Ishikawa (cell line): ENCODE data around the gene ARMH2.

ENCODE experiments used
- CEBPB ChIP-seq: IDR thresholded peaks from 2 replicates; pipeline ENCODE4 v1.6.1; 2012
- CREB1 ChIP-seq: IDR thresholded peaks from 2 replicates; pipeline ENCODE4 v1.6.1; 2012; ENCODE audit warnings: low read depth
- EGR1 ChIP-seq: IDR thresholded peaks from 2 replicates; pipeline ENCODE4 v1.6.1; 2012
- EP300 ChIP-seq: IDR thresholded peaks from 2 replicates; pipeline ENCODE4 v1.6.1; 2012; ENCODE audit warnings: borderline replicate concordance
- FOXM1 ChIP-seq: IDR thresholded peaks from 2 replicates; pipeline ENCODE4 v1.6.1; 2012; ENCODE audit warnings: low read depth, borderline replicate concordance
- NFIC ChIP-seq: IDR thresholded peaks from 2 replicates; pipeline ENCODE4 v1.6.1; 2012
- RAD21 ChIP-seq: IDR thresholded peaks from 2 replicates; pipeline ENCODE4 v1.6.1; 2012; ENCODE audit warnings: low read depth
- REST ChIP-seq: IDR thresholded peaks from 2 replicates; pipeline ENCODE4 v1.6.1; 2012; ENCODE audit warnings: low read depth, mild to moderate bottlenecking
- TAF1 ChIP-seq: IDR thresholded peaks from 2 replicates; pipeline ENCODE4 v1.6.1; 2012; ENCODE audit warnings: low read depth, mild to moderate bottlenecking
- TCF12 ChIP-seq: IDR thresholded peaks from 2 replicates; pipeline ENCODE4 v1.6.1; 2012; ENCODE audit warnings: low read depth
- TEAD4 ChIP-seq: IDR thresholded peaks from 2 replicates; pipeline ENCODE4 v1.6.1; 2012
- USF1 ChIP-seq: IDR thresholded peaks from 2 replicates; pipeline ENCODE4 v1.6.1; 2012
- YY1 ChIP-seq: IDR thresholded peaks from 2 replicates; pipeline ENCODE4 v1.6.1; 2012; ENCODE audit warnings: low read depth
- ZBTB7A ChIP-seq: IDR thresholded peaks from 2 replicates; pipeline ENCODE4 v1.6.1; 2012; ENCODE audit warnings: low read depth
- TF ChIP-seq, protein P1 (sequence below): IDR thresholded peaks from 2 replicates; pipeline ENCODE4 v1.6.1; 2012

The ARMH2 gene

DNA sequence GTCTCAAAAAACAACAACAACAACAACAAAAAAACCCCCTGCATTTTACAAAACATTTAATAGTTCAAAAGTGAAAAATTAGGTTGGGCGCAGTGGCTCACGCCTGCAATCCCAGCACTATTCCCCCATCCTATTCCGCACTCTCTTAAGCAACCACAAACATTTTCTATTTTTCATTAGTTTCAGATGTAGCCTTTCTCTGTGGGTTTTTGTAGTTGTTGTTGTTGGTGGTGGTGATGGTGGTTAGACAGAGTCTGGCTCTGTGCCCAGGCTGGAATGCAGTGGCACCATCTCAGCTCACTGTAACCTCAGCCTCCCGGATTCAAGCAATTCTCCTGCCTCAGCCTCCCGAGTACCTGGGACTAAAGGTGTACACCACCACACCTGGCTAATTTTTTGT lies 30.4 kb downstream of the ARMH2 start:
- TF ChIP-seq NFIC = no peak
- TF ChIP-seq TEAD4 = no peak
- TF ChIP-seq TCF12 = no peak
- TF ChIP-seq, protein P1, sequence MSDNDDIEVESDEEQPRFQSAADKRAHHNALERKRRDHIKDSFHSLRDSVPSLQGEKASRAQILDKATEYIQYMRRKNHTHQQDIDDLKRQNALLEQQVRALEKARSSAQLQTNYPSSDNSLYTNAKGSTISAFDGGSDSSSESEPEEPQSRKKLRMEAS = no peak
- TF ChIP-seq EGR1 = no peak
- no peak for TF ChIP-seq EP300
- no peak for TF ChIP-seq USF1
- TF ChIP-seq FOXM1 = no peak
- TF ChIP-seq CEBPB = no peak
- no peak for TF ChIP-seq YY1
- no peak for TF ChIP-seq ZBTB7A
- no peak for TF ChIP-seq CREB1

DNA sequence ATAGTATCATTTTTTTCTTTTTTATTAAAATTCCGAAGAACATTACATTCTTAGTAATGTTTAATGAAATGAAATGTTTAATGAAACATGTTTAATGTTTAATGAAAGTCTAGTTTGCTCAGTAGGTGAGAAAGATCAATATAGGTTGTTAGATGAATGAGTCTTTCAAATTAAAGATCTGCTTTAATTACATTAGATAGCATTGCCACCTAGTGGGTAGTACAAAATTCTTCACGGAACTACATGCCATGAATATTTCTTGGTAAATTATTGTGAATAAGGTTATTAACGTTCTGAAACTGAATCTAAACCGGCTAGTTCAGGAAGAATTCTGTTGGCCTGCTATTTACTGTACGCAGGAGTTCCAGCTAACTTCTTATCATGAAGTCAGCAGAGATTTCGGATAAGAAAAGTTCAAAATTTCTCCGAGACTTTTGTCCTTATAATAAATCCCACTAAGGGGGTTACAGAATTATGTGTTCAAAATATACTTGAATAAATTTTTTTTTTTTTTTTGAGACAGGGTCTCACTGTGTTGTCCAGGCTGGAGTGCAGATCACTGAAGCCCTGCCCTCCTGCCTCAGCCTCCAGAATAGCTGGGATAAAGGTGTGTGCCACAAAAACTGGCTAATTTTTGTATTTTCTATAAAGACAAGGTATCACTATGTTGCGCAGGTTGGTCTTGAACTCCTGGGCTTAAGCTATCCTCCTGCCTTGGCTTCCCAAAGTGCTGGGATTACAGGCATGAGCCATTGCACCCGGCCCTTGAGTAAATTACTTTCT lies 31.8 kb downstream of the ARMH2 start:
- peak; percentile 66 for TF ChIP-seq RAD21
- no peak for TF ChIP-seq EP300

DNA sequence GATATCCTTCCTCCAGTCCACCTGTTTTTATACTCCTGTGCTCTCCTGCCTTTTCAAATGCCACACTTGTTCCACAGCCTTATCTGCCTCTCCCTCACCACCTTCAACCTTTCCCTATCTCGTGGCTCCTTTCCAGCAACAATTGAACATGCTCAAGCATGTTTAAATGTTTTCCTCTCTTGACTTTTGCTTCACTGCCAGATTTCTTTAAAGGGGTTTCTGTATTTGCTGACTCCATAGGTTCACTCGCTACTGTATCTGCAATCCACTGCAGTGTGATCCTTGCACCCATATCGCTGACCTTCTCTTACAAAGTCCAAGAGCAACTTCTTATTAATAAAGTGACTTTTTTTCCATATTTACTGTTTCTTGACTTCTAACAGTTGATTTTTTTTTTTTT lies 35.1 kb downstream of the ARMH2 start:
- TF ChIP-seq FOXM1 (no peak), CEBPB (no peak), TEAD4 (no peak), NFIC (no peak), YY1 (no peak), TCF12 (no peak), ZBTB7A (no peak), RAD21 (no peak), CREB1 (no peak), EP300 (no peak), TAF1 (no peak), EGR1 (no peak)
- TF ChIP-seq, protein P1 = no peak

- no peak for TF ChIP-seq REST
These were observed 36.9 kb downstream of the ARMH2 start for GRCh38 chr6:24761851-24762250.

- TF ChIP-seq FOXM1 (no peak), TCF12 (no peak), CEBPB (no peak), RAD21 (no peak), TAF1 (no peak)
These were observed 37.4 kb downstream of the ARMH2 start for GRCh38 chr6:24761193-24761835.

GRCh38 chr6:24760210-24760609 lies 38.5 kb downstream of the ARMH2 start:
- TF ChIP-seq CEBPB = no peak
- TF ChIP-seq, protein P1 = no peak
- no peak for TF ChIP-seq TEAD4
- no peak for TF ChIP-seq TCF12
- TF ChIP-seq USF1 = no peak
- TF ChIP-seq EGR1 = no peak
- no peak for TF ChIP-seq NFIC
- no peak for TF ChIP-seq REST
- no peak for TF ChIP-seq TAF1
- no peak for TF ChIP-seq RAD21
- TF ChIP-seq CREB1 = no peak
- no peak for TF ChIP-seq ZBTB7A
